HepG2 (cell line): ENCODE data around the gene LMF2. TPM values are rescaled to one million over a fixed set of nuclear protein-coding genes. Genes with fewer than 3 reads are reported as not detected.

ENCODE experiments used
- ADNP ChIP-seq: sonication (generic); formaldehyde crosslinking; IDR thresholded peaks from 2 replicates; pipeline ENCODE4 v1.4.0; 2020; ENCODE audit warnings: missing genetic modification reagents
- HCFC1 ChIP-seq: fragments of 150-350 bp; IDR thresholded peaks from 2 replicates; pipeline ENCODE4 v1.6.1; 2014; ENCODE audit warnings: low read depth, low read length
- LRRFIP1 ChIP-seq: sonication (generic); formaldehyde crosslinking; conservative IDR thresholded peaks from 2 replicates; pipeline ENCODE4 v1.4.0; 2020; ENCODE audit warnings: missing genetic modification reagents
- MBD4 ChIP-seq: IDR thresholded peaks from 2 replicates; pipeline ENCODE4 v1.6.1; 2012; ENCODE audit warnings: low read length, inconsistent platforms, borderline replicate concordance
- NKX3-1 ChIP-seq: sonication (generic); formaldehyde crosslinking; IDR thresholded peaks from 2 replicates; pipeline ENCODE4 v1.5.0; 2020; ENCODE audit warnings: missing genetic modification reagents
- POGZ ChIP-seq: sonication (generic); formaldehyde crosslinking; IDR thresholded peaks from 2 replicates; pipeline ENCODE4 v1.4.0; 2020; ENCODE audit warnings: mild to moderate bottlenecking, missing genetic modification reagents
- RBM39 ChIP-seq: fragments of 200-400 bp; formaldehyde crosslinking; IDR thresholded peaks from one replicate; pipeline ENCODE4 v1.6.1; 2018; ENCODE audit warnings: antibody characterized with exemption, mild to moderate bottlenecking, low read depth, low read length; ENCODE audit not compliant: poor library complexity, severe bottlenecking
- SMAD3 ChIP-seq: sonication (generic); formaldehyde crosslinking; IDR thresholded peaks from 2 replicates; pipeline ENCODE4 v1.4.0; 2020; ENCODE audit warnings: missing genetic modification reagents
- SMARCC2 ChIP-seq: fragments of 450-650 bp; IDR thresholded peaks from 2 replicates; pipeline ENCODE4 v1.6.1; 2017; ENCODE audit warnings: antibody characterized with exemption, mild to moderate bottlenecking
- SRSF1 ChIP-seq: fragments of 200-400 bp; formaldehyde crosslinking; optimal IDR thresholded peaks from 2 replicates; pipeline ENCODE3; 2017; ENCODE audit warnings: mild to moderate bottlenecking, low read depth, low read length, moderate library complexity
- STAT5B ChIP-seq: sonication (generic); formaldehyde crosslinking; IDR thresholded peaks from 2 replicates; pipeline ENCODE4 v1.4.0; 2020; ENCODE audit warnings: missing genetic modification reagents
- SYNCRIP ChIP-seq: fragments of 200-400 bp; formaldehyde crosslinking; IDR thresholded peaks from 2 replicates; pipeline ENCODE4 v1.6.1; 2018; ENCODE audit warnings: mild to moderate bottlenecking, low read depth, low read length; ENCODE audit not compliant: insufficient read depth
- TAF15 ChIP-seq: fragments of 200-400 bp; formaldehyde crosslinking; IDR thresholded peaks from one replicate; pipeline ENCODE4 v1.6.1; 2018; ENCODE audit warnings: mild to moderate bottlenecking, low read depth, low read length; ENCODE audit not compliant: poor library complexity, severe bottlenecking
- ZFP41 ChIP-seq: sonication (generic); formaldehyde crosslinking; IDR thresholded peaks from 2 replicates; pipeline ENCODE4 v1.4.0; 2020; ENCODE audit warnings: mild to moderate bottlenecking, missing genetic modification reagents, borderline replicate concordance
- ZFP62 ChIP-seq: sonication (generic); formaldehyde crosslinking; IDR thresholded peaks from 2 replicates; pipeline ENCODE4 v1.4.0; 2020; ENCODE audit warnings: missing genetic modification reagents
- ZNF232 ChIP-seq: sonication (generic); formaldehyde crosslinking; IDR thresholded peaks from 2 replicates; pipeline ENCODE4 v1.4.0; 2020; ENCODE audit warnings: missing genetic modification reagents, borderline replicate concordance
- ZNF383 ChIP-seq: sonication (generic); formaldehyde crosslinking; IDR thresholded peaks from 2 replicates; pipeline ENCODE4 v1.4.0; 2020; ENCODE audit warnings: missing genetic modification reagents, mild to moderate bottlenecking, borderline replicate concordance
- ZNF512 ChIP-seq: sonication (generic); formaldehyde crosslinking; IDR thresholded peaks from 2 replicates; pipeline ENCODE4 v1.4.0; 2020; ENCODE audit warnings: mild to moderate bottlenecking, missing genetic modification reagents
- ZNF557 ChIP-seq: sonication (generic); formaldehyde crosslinking; IDR thresholded peaks from 2 replicates; pipeline ENCODE4 v1.4.0; 2020; ENCODE audit warnings: missing genetic modification reagents
- ZNF747 ChIP-seq: sonication (generic); formaldehyde crosslinking; IDR thresholded peaks from 2 replicates; pipeline ENCODE4 v1.8.1; 2023; ENCODE audit warnings: missing genetic modification reagents, mild to moderate bottlenecking, borderline replicate concordance
- ZNF891 ChIP-seq: sonication (generic); formaldehyde crosslinking; IDR thresholded peaks from 2 replicates; pipeline ENCODE4 v1.5.0; 2020; ENCODE audit warnings: mild to moderate bottlenecking, missing genetic modification reagents
- ZSCAN5A ChIP-seq: sonication (generic); formaldehyde crosslinking; IDR thresholded peaks from 2 replicates; pipeline ENCODE4 v1.8.0; 2022; ENCODE audit warnings: mild to moderate bottlenecking, missing genetic modification reagents, borderline replicate concordance
- ZXDC ChIP-seq: sonication (generic); formaldehyde crosslinking; IDR thresholded peaks from 2 replicates; pipeline ENCODE4 v1.5.0; 2020; ENCODE audit warnings: mild to moderate bottlenecking, missing genetic modification reagents
- polyA plus RNA-seq, 8 experiments: library from polyadenylated mRNA; depleted of rRNA in 3 of 8; stranded (reverse) in 7 of 8; unstranded in 1 of 8; fragments of >200 nt; fragmentation: Illumina TruSeq in 4 of 8; extraction: Trizol in 4 of 8; gene quantifications; 2 replicates each; pipeline versions ENCODE4 v1.2.1 to v1.2.3, GENCODE V29; 2011 to 2016; ENCODE audit warnings: low read depth in 4 of 8, missing spikeins in 1 of 8, mixed read lengths in 1 of 8; ENCODE audit not compliant: insufficient read depth in 1 of 8
- total RNA-seq, 5 experiments: library from RNA; depleted of rRNA; stranded (reverse); fragments of >200 nt; fragmentation: Illumina TruSeq; extraction: Trizol; gene quantifications; 2 replicates each; pipeline ENCODE4 v1.2.3, GENCODE V29; 2016; ENCODE audit warnings: low read depth in 1 of 5

LMF2 gene
- total and polyA plus RNA-seq, 2 of the 13 experiments (the other 11 are each of a cell fraction or from before 2014, with no cell fraction given): 23.3 to 30.6 TPM

GRCh38 chr22:50529897-50530579 lies 22.5 kb upstream of the LMF2 start, which contains the start of gene TYMP (continued):
- TF ChIP-seq ADNP (CRISPR knock-in tag) (no peak), MBD4 (no peak), ZNF512 (CRISPR knock-in tag) (no peak), ZNF383 (CRISPR knock-in tag) (no peak), POGZ (CRISPR knock-in tag) (peak; percentile 48; the same call in 1 of the 2 replicates), TAF15 (no peak), SMARCC2 (no peak), ZNF747 (CRISPR knock-in tag) (no peak), STAT5B (CRISPR knock-in tag) (no peak), ZXDC (CRISPR knock-in tag) (no peak), LRRFIP1 (CRISPR knock-in tag) (no peak), SYNCRIP (no peak), ZNF232 (CRISPR knock-in tag) (no peak), RBM39 (no peak), ZNF557 (no peak; the same call in 1 of the 2 replicates), ZFP62 (CRISPR knock-in tag) (no peak), SMAD3 (CRISPR knock-in tag) (no peak), HCFC1 (no peak), ZNF891 (CRISPR knock-in tag) (no peak), SRSF1 (no peak), NKX3-1 (CRISPR knock-in tag) (0 out of 2 replicates have a peak, but pooled peaks have one; percentile 78), ZSCAN5A (no peak), ZFP41 (CRISPR knock-in tag) (no peak)
